ENCODE results near the gene ESYT2. TPM values are rescaled to one million over a fixed set of nuclear protein-coding genes. Genes with fewer than 3 reads are reported as not detected.

The ESYT2 gene
- total and polyA plus RNA-seq, 9 of the 15 experiments (the other 6 are each of a cell fraction or from before 2014, with no cell fraction given), result 5.8 to 86.9 (median 64.7) TPM

- ChIA-PET CTCF (ENCODE audit: low intra/inter-chr PET ratio) (no interaction called here), POLR2A (interaction anchor here (0.7 to 1.9 kb wide), 20 partner anchors 9 to 420 kb away, joined by 3 to 14 read pairs (median 4); partner anchors contain the start of gene ESYT2)
- peak overlapping the region; percentile 97 for H3K27ac ChIP-seq (ENCODE audit: extremely low read depth, low read depth, low read length)
- H3K9me1 ChIP-seq (ENCODE audit: control insufficient read depth, insufficient read depth, low read length), result peaks cover 6% of the 10 kb centered on the region
- in situ Hi-C loops (cut with MboI), result no loop called here
- H3K4me1 ChIP-seq (replicated peaks in 1 of 2; ENCODE audit: control insufficient read depth in 2 of 2, insufficient read depth in 2 of 2, low read length in 2 of 2), result peaks cover 58 to 64% of the 10 kb centered on the region in 2 experiments
- 1% methylated on average over 28 of the region's 45 CpGs for WGBS (ENCODE audit: insufficient coverage, low coverage, missing lambda C conversion rate)
- H3K4me3 ChIP-seq, result peak overlapping the region; percentile 29
- H3K36me3 ChIP-seq (ENCODE audit: control insufficient read depth, insufficient read depth, low read length), result peaks cover 38% of the 10 kb centered on the region
- H2AFZ ChIP-seq (ENCODE audit: low read depth, low read length), result peak overlapping the region; percentile 80
- peak overlapping the region; percentile 78 for H3K9ac ChIP-seq (ENCODE audit: insufficient read depth in 1 of 2, low read depth in 2 of 2, low read length in 2 of 2)
- no TSS peak for BruUV-seq (replicated peaks)
- peaks cover 11% of the 10 kb centered on the region; the same call in 1 of the 2 replicates for H3K9me3 ChIP-seq (replicated peaks; ENCODE audit: control insufficient read depth, insufficient read depth, low read depth, low read length)
- intact Hi-C loops (cut with micrococcal nuclease), result no loop called here
- peak overlapping the region; percentile 95 for H3K4me2 ChIP-seq (ENCODE audit: insufficient read depth, low read length)
- ATAC-seq, result peak; percentile 80
- H3K27me3 ChIP-seq (ENCODE audit: control insufficient read depth in 2 of 2, insufficient read depth in 2 of 2, low read length in 2 of 2), result no peaks in the 10 kb centered on the region
- H4K20me1 ChIP-seq (replicated peaks; ENCODE audit: control insufficient read depth, insufficient read depth, low read length), result no peaks in the 10 kb centered on the region
- DNase-seq (ENCODE audit: extremely low read depth in 1 of 4, low spot score in 3 of 4), result peak; percentile 94 to 98 (median 96)
- peaks cover 89% of the 10 kb centered on the region for H3K79me2 ChIP-seq (ENCODE audit: control insufficient read depth, insufficient read depth, low read length)
- peak; percentile 90 for FAIRE-seq
- 0 out of 2 replicates have a peak, but pooled peaks have one; percentile 11 for TF ChIP-seq ZBTB26 (CRISPR knock-in tag; IDR thresholded peaks at IDR 0.05)
- no peak; the same call in 1 of the 2 replicates for TF ChIP-seq GTF2E2 (tag; IDR thresholded peaks at IDR 0.05)
- TF ChIP-seq POLR2AphosphoS5 (IDR thresholded peaks at IDR 0.05; ENCODE audit: control insufficient read depth, insufficient read depth, low read depth, low read length), result peak; percentile 58; the same call in 1 of the 2 replicates
- no peak; the same call in 1 of the 2 replicates for TF ChIP-seq TAF7 (tag; IDR thresholded peaks at IDR 0.05)
- no peak for TF ChIP-seq ZNF408 (CRISPR knock-in tag; IDR thresholded peaks at IDR 0.05; ENCODE audit: low read depth)
- TF ChIP-seq STAT6 (CRISPR knock-in tag; IDR thresholded peaks at IDR 0.05), result peak; percentile 39; the same call in 1 of the 2 replicates
- TF ChIP-seq CBX5 (IDR thresholded peaks at IDR 0.05; ENCODE audit: borderline replicate concordance, low read depth), result peak; percentile 22; the same call in 1 of the 2 replicates
- TF ChIP-seq ELK3 (CRISPR knock-in tag; IDR thresholded peaks at IDR 0.05), result no peak
- no peak for TF ChIP-seq CLOCK (CRISPR knock-in tag; IDR thresholded peaks at IDR 0.05; ENCODE audit: borderline replicate concordance)
- no peak for TF ChIP-seq ZKSCAN3 (CRISPR knock-in tag; IDR thresholded peaks at IDR 0.05)
- TF ChIP-seq TSC22D4 (tag; IDR thresholded peaks at IDR 0.05), result no peak
- TF ChIP-seq XRCC3 (IDR thresholded peaks at IDR 0.05), result no peak
- TF ChIP-seq HNRNPL (IDR thresholded peaks at IDR 0.05; ENCODE audit: low read depth, low read length), result no peak
These were observed 34.5 kb upstream of the ESYT2 start for GRCh38 chr7:158863611-158864506.

Data from K562 (cell line).